HG02623 (cell line): ENCODE data around the gene DTX1.

ENCODE experiments used
- ATAC-seq: cut with Tn5 transposase; IDR thresholded peaks from one replicate; pipeline ENCODE4 v1.9.1; 2021; ENCODE audit warnings: moderate library complexity; ENCODE audit not compliant: unreplicated experiment

Gene DTX1

GRCh38 chr12:113056631-113057488 is at the start of gene DTX1:
Gene DTX1 (plus strand): TSS chr12:113056730. CDS start chr12:113058193, 1,463 bp downstream.
- no peak for ATAC-seq

- no peak for ATAC-seq
Observed at GRCh38 chr12:113007166-113007565, 49.4 kb upstream of the DTX1 start.

- ATAC-seq = no peak
Observed at GRCh38 chr12:113010701-113011100, 45.8 kb upstream of the DTX1 start.

GRCh38 chr12:113014565-113014964 is 42.0 kb upstream of the DTX1 start:
- no peak for ATAC-seq

GRCh38 chr12:113016796-113017195 is 39.7 kb upstream of the DTX1 start:
- no peak for ATAC-seq

- ATAC-seq = no peak
Observed at GRCh38 chr12:113019025-113019424, 37.5 kb upstream of the DTX1 start.

- ATAC-seq = no peak
Observed at GRCh38 chr12:113021500-113021899, 35.0 kb upstream of the DTX1 start.

GRCh38 chr12:113022563-113023297 is 33.8 kb upstream of the DTX1 start:
- no peak for ATAC-seq

- ATAC-seq = no peak
Observed at GRCh38 chr12:113027726-113028125, 28.8 kb upstream of the DTX1 start.

GRCh38 chr12:113030875-113031525 is 25.5 kb upstream of the DTX1 start:
- ATAC-seq = no peak

GRCh38 chr12:113039911-113040445 is 16.6 kb upstream of the DTX1 start:
- no peak for ATAC-seq

GRCh38 chr12:113040722-113041171 is 15.8 kb upstream of the DTX1 start:
- no peak for ATAC-seq

GRCh38 chr12:113041560-113041959 is 15.0 kb upstream of the DTX1 start:
- ATAC-seq = no peak

- no peak for ATAC-seq
Observed at GRCh38 chr12:113043240-113043639, 13.3 kb upstream of the DTX1 start.

GRCh38 chr12:113044516-113044915 is 12.0 kb upstream of the DTX1 start:
- no peak for ATAC-seq

- no peak for ATAC-seq
Observed at GRCh38 chr12:113048716-113049127, 7.8 kb upstream of the DTX1 start.

GRCh38 chr12:113049976-113050742 is 6.4 kb upstream of the DTX1 start:
- ATAC-seq = no peak

- ATAC-seq = no peak
Observed at GRCh38 chr12:113050795-113051194, 5.7 kb upstream of the DTX1 start.

GRCh38 chr12:113051759-113052158 is 4.8 kb upstream of the DTX1 start:
- ATAC-seq = no peak

- no peak for ATAC-seq
Observed at GRCh38 chr12:113052326-113052725, 4.2 kb upstream of the DTX1 start.
